Lung (tissue), 12 donors: ENCODE results near the gene STAB2. TPM values are rescaled to one million over a fixed set of nuclear protein-coding genes. Genes with fewer than 3 reads are reported as not detected.

Source experiments
- ATAC-seq: fragments of 200-7000 bp; cut with Tn5 transposase; one replicate; pipeline ENCODE4 v1.9.1; 2020; ENCODE audit warnings: moderate number of reproducible peaks; ENCODE audit not compliant: insufficient read depth, low FRiP score
- DNase-seq, 3 donors: peaks; one replicate each; pipeline ENCODE4 v3.0.0-alpha.2; 2013 to 2017
- H3K27ac ChIP-seq, 2 donors: one replicate each; pipeline ENCODE4 v1.5.1; 2013; ENCODE audit warnings: mild to moderate bottlenecking in 2 of 2, moderate library complexity in 2 of 2, control low read depth in 1 of 2, inconsistent platforms in 1 of 2, low read depth in 1 of 2, low read length in 1 of 2
- H3K27me3 ChIP-seq, 3 donors: one replicate each; pipeline ENCODE4 v1.5.1; 2013; ENCODE audit warnings: low read length in 2 of 3; ENCODE audit not compliant: control insufficient read depth in 3 of 3, insufficient read depth in 3 of 3
- H3K36me3 ChIP-seq, 4 donors: one replicate each; pipeline ENCODE4 v1.5.1; 2013; ENCODE audit warnings: low read length in 4 of 4, mild to moderate bottlenecking in 1 of 4, moderate library complexity in 1 of 4; ENCODE audit not compliant: control insufficient read depth in 4 of 4, insufficient read depth in 4 of 4
- H3K4me1 ChIP-seq, 5 donors: one replicate each; pipeline ENCODE4 v1.5.1; 2013; ENCODE audit warnings: low read length in 5 of 5, mild to moderate bottlenecking in 2 of 5, moderate library complexity in 1 of 5; ENCODE audit not compliant: control insufficient read depth in 5 of 5, insufficient read depth in 5 of 5
- H3K4me3 ChIP-seq: one replicate; pipeline ENCODE4 v1.5.1; 2013; ENCODE audit warnings: mild to moderate bottlenecking, control low read depth, moderate library complexity
- H3K9ac ChIP-seq, 2 donors: one replicate each; pipeline ENCODE4 v1.5.1; 2013; ENCODE audit warnings: low read length in 2 of 2, control low read depth in 1 of 2; ENCODE audit not compliant: insufficient read depth in 1 of 2
- H3K9me3 ChIP-seq, 4 donors: one replicate each; pipeline ENCODE4 v1.5.1; 2013; ENCODE audit warnings: low read length in 3 of 4, mild to moderate bottlenecking in 1 of 4, moderate library complexity in 1 of 4; ENCODE audit not compliant: control insufficient read depth in 4 of 4, insufficient read depth in 3 of 4
- CTCF ChIP-seq: IDR thresholded peaks from 2 replicates; pipeline ENCODE4 v1.5.1; 2012; ENCODE audit warnings: mild to moderate bottlenecking; ENCODE audit errors: control extremely low read depth, extremely low read depth
- WGBS, 2 donors: extraction: QIAGEN DNeasy Blood & Tissue Kit; methylation state at CpG; one replicate each; pipeline ENCODE4 v1.1.7; 2013; 5-methylcytosine and 5-hydroxymethylcytosine counted together
- polyA plus RNA-seq, 2 donors: library from polyadenylated mRNA; stranded (reverse); fragments of 200-250 nt; gene quantifications; one replicate each; pipeline ENCODE4 v1.2.1, GENCODE V29; 2013
- total RNA-seq, 2 donors: library from RNA; depleted of rRNA in 1 of 2; stranded (reverse); fragments of >200 nt in 1 of 2; gene quantifications; one replicate each; pipeline ENCODE4 v1.2.1, GENCODE V29; 2014 to 2021
- donor health status: control.
- donor health status: control.
- donor health status: Bipolar disorder and iron deficiency.
- donor health status: healthy.
- donor health status: DM: yes; HTN: yes; CAD: no.

STAB2 gene
- total and polyA plus RNA-seq, 4 donors = 0.06 to 10.0 (median 0.43) TPM

- Histone ChIP-seq H3K27ac (no peak overlapping the region), H3K4me3 (no peak overlapping the region), H3K36me3 (no peaks in the 10 kb centered on the region), H3K9ac (no peak overlapping the region), H3K9me3 (no peaks in the 10 kb centered on the region), H3K4me1 (no peaks in the 10 kb centered on the region), H3K27me3 (no peaks in the 10 kb centered on the region)
- no peak for DNase-seq
- TF ChIP-seq CTCF = no peak
- no peak for ATAC-seq
Measured at GRCh38 chr12:103599274-103599673, 12.2 kb downstream of the STAB2 start.

GRCh38 chr12:103600967-103601728 lies 14.1 kb downstream of the STAB2 start:
- Histone ChIP-seq H3K9me3 (no peaks in the 10 kb centered on the region), H3K9ac (no peak overlapping the region), H3K4me1 (no peaks in the 10 kb centered on the region), H3K27ac (no peak overlapping the region), H3K4me3 (no peak overlapping the region), H3K36me3 (no peaks in the 10 kb centered on the region), H3K27me3 (no peaks in the 10 kb centered on the region)
- no peak for TF ChIP-seq CTCF
- 73 to 77% methylated on average over 10 of the region's 10 CpGs for WGBS, 2 donors
- ATAC-seq (no peak), DNase-seq (no peak)

GRCh38 chr12:103620395-103620794 lies 33.3 kb downstream of the STAB2 start:
- Histone ChIP-seq H3K4me3 (no peak overlapping the region), H3K36me3 (no peaks in the 10 kb centered on the region), H3K27me3 (no peaks in the 10 kb centered on the region), H3K9me3 (no peaks in the 10 kb centered on the region), H3K9ac (no peak overlapping the region), H3K4me1 (no peaks in the 10 kb centered on the region), H3K27ac (no peak overlapping the region)
- WGBS, 2 donors = 86 to 89% methylated on average over 5 of the region's 5 CpGs
- ATAC-seq = no peak
- no peak for TF ChIP-seq CTCF
- no peak for DNase-seq

GRCh38 chr12:103623716-103624115 lies 36.6 kb downstream of the STAB2 start:
- no peaks in the 10 kb centered on the region for H3K27me3 ChIP-seq
- WGBS, 2 donors = 87 to 93% methylated on average over 6 of the region's 6 CpGs

More at GRCh38 chr12:103623716-103624115, 36.6 kb downstream of the STAB2 start:
- TF ChIP-seq CTCF = no peak
- ATAC-seq (no peak), DNase-seq (no peak)
- H3K36me3 ChIP-seq = no peaks in the 10 kb centered on the region
- H3K27ac ChIP-seq = no peak overlapping the region
- H3K9me3 ChIP-seq = no peaks in the 10 kb centered on the region
- H3K9ac ChIP-seq = no peak overlapping the region
- no peak overlapping the region for H3K4me3 ChIP-seq
- no peaks in the 10 kb centered on the region for H3K4me1 ChIP-seq
